ENCODE measurements around the gene RPS10. TPM values are rescaled to one million over a fixed set of nuclear protein-coding genes. Genes with fewer than 3 reads are reported as not detected.
A peak's percentile ranks its signal among the peaks of the same experiment; 100 is the strongest.
"Not testable (repeated sequence)": the region's sequence is repeated elsewhere in the genome, so short reads cannot be mapped to it uniquely, and the experiment has no call there.

Gene RPS10
- total RNA-seq, 1 donor from 2014 or later, result 1,455 TPM

GRCh38 chr6:34447910-34448309 is 22.0 kb upstream of the RPS10 start:
- DNase-seq, result no peak

DNA sequence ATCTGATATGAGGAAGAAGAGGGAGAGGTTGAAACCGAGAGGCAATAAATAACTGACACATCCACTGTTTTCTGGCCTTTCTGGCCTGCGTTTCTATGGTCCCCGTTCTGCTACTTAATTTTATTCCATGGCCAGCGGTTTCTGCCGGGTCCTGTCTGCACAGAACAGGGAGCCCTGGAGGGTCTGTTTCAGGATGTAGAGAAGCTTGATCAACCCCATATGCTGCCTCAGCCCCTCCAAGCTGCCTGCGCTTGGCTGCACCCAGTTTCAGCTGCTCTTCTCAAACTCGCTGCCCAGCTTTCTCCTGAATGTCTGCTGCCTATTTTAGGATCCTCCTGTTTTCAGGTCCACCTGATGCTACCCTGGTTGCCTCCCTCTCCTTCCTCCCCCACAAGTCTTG is 21.5 kb upstream of the RPS10 start:
- DNase-seq, result no peak

DNA sequence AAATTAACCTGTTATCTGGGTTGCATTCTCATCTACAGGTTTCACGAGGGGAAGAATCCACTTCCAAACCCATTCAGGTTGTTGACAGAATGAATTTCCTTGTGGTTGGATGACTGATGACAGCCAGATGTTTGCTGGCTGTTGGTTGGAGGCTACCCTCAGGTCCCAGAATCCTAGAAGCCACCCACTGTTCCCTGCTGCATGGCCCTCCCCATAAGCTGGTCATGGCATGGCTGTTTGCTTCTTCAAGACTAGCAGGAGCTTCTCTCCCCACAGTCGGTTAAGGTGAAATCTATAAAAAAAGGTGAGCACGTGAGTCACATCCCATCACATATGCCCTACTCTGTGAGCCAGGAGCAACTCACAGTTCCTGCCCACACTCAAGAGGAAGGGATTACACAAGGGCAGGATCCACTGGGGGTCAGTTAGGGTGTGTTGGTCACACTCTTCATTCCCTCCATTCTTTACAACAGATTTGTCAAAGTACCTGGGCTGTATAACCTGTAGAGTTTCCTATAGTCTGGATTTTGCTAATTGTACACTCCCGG is 19.5 kb upstream of the RPS10 start:
- no peak for DNase-seq

GRCh38 chr6:34441526-34441925 is 15.7 kb upstream of the RPS10 start:
- no peak for DNase-seq

GRCh38 chr6:34439442-34439841 is 13.6 kb upstream of the RPS10 start:
- no peak for DNase-seq

DNA sequence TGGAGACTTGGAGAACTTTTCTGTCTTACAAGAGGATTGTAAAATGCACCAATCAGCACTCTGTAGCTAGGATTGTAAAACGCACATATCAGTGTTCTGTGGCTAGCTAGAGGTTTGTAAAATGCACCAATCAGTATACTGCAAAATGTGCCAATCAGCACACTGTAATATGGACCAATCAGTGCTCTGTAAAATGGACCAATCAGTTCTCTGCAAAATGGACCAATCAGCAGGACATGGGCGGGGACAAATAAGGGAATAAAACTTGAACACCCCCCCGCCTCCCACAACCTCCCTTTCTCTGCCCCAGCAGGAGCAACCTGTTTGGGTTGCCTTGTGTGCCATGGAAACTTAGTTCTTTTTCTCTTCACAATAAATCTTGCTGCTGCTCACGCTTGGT is 12.8 kb upstream of the RPS10 start:
- DNase-seq, result no peak

- no peak for DNase-seq
These were observed 11.7 kb upstream of the RPS10 start for GRCh38 chr6:34437644-34437970.

DNA sequence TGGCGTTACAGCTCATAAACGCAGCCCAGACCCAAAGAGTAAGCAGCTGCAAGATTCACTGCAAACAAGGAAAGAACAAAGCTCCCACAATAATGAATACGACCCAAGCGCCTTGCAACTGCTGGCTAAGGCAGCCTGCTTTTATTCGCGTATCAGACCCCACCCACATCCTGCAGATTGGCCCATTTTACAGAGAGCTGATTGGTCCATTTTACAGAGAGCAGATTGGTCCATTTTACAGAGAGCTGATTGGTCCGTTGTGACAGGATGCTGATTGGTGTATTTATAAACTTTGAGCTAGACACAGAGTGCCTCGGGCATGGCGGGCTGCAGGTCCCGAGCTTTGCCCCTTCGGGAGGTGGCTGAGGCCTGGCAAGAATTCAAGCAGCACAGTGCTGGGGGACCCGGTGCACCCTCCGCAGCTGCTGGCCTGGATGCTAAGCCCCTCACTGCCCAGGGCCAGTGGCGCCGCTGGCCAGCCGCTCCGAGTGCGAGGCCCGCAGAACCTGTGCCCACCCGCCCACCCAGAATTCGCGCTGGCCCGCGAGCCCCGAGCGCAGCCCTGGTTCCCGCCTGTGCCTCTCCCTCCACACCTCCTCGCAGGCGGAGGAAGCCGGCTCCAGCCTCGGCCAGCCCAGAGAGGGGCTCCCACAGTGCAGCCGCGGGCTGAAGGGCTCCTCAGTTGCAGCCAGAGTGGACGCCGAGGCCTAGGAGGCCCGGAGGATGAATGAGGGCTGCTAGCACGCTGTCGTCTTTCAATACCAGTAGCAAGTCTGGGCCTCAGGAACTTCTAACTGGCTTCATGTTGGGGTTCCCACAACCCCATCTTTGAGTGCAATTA is 11.2 kb upstream of the RPS10 start:
- no peak for DNase-seq

GRCh38 chr6:34435916-34436315 is 10.0 kb upstream of the RPS10 start:
- DNase-seq, result no peak

DNA sequence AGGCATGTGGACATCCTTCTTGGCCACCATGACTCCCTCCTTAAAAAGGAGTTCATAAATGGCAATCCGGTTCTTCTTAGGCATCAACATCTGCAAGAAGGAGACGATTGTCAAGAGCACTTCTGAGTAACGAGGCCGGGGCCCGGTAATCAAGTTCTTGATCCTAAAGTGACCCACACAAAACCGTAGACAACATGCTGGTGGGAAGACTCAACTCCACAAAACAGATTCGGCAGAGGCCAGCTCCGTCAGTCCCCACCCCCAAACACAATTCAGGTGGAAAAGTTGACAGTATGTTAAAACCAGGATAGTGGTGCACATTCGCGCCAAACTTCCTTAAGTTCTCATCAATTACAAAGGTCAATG is 754 bp downstream of the RPS10 start:
- DNase-seq, result no peak

- DNase-seq, result no peak
These were observed 1.4 kb downstream of the RPS10 start for GRCh38 chr6:34424200-34425131.

DNA sequence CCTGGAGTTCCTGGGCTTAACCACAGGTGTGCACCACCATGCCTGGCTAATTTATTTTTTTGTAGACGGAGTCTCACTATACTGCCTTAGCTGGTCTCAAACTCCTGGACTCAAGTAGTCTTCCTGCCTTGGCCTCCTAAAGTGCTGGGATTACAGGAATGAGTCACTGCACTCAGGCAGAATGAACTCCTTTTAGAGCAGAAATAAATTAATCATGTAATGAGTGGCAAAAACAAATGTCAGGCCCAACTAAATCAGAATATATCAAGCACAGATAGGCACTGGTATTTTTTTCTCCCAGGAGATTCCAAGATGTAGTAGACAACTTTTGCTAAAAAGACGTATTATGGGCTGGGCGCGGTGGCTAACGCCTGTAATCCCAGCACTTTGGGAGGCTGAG is 2.6 kb downstream of the RPS10 start:
- DNase-seq, result no peak

DNA sequence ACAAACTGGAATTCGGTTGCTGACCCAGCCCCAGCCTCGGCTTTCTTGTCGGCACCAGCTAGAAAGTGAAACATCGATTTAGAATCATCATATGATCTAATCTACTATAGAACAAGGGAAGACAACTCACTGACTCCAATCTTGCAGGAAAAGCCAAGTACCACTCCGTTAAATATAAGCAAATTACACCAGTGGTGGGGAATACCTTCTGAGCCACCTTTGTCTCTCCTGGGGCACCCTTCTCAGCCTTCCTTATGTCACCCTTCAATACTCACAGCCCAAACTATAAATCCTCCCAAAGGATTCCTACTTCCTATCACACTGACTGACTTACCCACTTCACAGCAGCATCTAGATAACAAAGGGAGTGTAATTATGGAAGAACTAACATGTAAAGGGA is 7.5 kb downstream of the RPS10 start:
- DNase-seq, result no peak

GRCh38 chr6:34416877-34417371 is 8.9 kb downstream of the RPS10 start:
- no peak for DNase-seq

- DNase-seq, result peak; percentile 77
These were observed 10.6 kb downstream of the RPS10 start for GRCh38 chr6:34414999-34415858.

- DNase-seq, result no peak
These were observed 13.1 kb downstream of the RPS10 start for GRCh38 chr6:34412643-34413214.

- no peak for DNase-seq
These were observed 13.9 kb downstream of the RPS10 start for GRCh38 chr6:34412016-34412415.

DNA sequence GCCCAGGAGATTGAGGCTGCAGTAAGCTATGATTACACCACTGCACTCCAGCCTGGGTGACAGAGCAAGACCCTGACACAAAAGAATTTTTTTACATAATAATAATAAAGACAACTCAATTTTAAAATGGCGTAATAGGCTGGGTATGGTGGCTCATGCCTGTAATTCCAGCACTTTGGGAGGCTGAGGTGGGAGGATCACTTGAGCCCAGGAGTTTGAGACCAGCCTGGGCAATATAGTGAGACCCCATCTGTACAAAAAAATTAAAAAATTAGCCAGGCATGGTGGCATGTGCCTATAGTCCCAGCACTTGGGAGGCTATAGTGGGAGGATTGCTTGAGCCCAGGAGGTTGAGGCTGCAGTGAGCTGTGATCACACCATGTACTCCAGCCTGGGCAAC is 18.0 kb downstream of the RPS10 start:
- DNase-seq, result not testable (repeated sequence)

DNA sequence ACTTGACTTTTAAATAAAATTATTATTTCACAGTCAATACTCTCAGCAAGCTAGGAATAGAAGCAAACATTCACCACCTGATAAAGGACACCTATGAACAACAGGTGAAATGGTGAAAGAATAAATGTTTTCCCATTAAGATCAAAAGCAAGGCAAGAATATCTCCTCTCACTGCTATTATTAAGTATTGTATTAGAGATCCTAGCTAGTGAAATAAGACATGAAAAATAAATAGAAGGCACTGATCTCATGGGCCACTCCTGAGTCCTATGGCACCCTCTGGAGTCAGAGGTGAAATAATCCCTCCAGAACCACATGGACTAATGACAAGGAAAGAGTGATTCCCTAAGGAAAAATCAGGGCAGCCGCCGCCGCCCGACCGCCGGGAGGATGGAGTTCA is 29.4 kb downstream of the RPS10 start:
- DNase-seq, result no peak

GRCh38 chr6:34393966-34394305 is 31.9 kb downstream of the RPS10 start:
- no peak for DNase-seq

DNA sequence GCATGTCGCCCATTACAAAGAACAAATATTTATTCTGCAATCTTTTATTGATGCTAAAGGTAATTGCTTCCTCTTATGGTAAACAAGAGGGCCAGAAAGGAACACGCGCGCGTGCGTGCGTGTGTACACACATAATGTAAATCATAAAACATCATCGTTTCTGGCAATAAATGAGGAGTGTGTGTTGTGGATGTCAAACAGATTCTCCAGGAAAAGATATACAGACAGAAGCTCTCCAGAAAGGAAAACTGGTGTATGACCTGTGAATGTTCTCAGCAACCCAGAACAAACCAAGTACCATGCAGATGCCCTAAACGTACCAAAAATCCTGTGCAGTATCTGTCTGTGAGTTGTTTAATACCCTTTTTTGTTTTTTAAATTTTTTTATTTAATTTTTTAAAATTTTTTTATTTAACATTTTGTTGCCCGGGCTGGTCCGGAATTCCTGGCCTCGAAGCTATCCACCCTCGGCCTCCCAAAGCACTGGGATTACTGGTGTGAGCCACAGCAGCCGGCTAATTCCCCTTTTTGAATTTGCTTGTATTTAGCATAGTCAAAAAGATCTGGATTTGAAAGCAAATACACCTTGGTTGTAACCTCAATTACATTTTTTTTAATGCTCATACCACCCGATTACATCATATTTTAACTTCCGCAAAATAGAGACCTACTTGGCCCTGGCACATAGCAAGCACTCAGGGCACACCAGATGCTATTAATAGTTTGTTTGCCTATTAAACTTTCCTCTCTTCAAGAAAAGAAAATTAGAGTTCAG is 32.5 kb downstream of the RPS10 start:
- no peak for DNase-seq

Measured in skin of body (tissue), 2 donors.